GM13977 (cell line): Measurements from ENCODE around the gene LRRC14B.
"Not testable (repeated sequence)": the region's sequence is repeated elsewhere in the genome, so short reads cannot be mapped to it uniquely, and the experiment has no call there.

ENCODE experiments used
- DNase-seq: peaks from one replicate; pipeline ENCODE4 v3.0.0; 2012; ENCODE audit warnings: low spot score
- in situ Hi-C: fragments of 300-500 bp; cut with MboI; formaldehyde crosslinking; loops from one replicate; pipeline ENCODE4 v1.12.0; 2022; ENCODE audit warnings: low sequenced_read_pairs, low pct_unique_long_range_greater_than_20kb, mixed read lengths, inconsistent platforms; ENCODE audit not compliant: unreplicated experiment
- TF ChIP-seq, protein P1 (sequence below): IDR thresholded peaks from 2 replicates; pipeline ENCODE4 v1.5.1; 2012; ENCODE audit warnings: mild to moderate bottlenecking, control low read depth; ENCODE audit not compliant: insufficient read depth; ENCODE audit errors: extremely low read depth, missing control alignments

Gene LRRC14B

DNA sequence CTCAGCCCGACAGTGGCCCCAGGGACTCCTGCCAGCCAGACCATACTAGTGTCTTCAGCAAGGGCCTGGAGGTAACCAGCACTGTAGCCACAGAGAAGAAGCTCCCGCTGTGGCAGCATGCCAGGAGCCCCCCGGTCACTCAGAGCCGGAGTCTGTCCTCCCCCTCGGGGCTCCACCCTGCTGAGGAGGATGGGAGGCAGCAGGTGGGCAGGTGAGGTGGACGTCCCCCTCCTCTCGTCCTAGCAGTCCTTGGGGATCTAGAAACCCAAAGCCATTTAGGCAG is 28.0 kb upstream of the LRRC14B start:
- no peak for DNase-seq
- TF ChIP-seq, protein P1, sequence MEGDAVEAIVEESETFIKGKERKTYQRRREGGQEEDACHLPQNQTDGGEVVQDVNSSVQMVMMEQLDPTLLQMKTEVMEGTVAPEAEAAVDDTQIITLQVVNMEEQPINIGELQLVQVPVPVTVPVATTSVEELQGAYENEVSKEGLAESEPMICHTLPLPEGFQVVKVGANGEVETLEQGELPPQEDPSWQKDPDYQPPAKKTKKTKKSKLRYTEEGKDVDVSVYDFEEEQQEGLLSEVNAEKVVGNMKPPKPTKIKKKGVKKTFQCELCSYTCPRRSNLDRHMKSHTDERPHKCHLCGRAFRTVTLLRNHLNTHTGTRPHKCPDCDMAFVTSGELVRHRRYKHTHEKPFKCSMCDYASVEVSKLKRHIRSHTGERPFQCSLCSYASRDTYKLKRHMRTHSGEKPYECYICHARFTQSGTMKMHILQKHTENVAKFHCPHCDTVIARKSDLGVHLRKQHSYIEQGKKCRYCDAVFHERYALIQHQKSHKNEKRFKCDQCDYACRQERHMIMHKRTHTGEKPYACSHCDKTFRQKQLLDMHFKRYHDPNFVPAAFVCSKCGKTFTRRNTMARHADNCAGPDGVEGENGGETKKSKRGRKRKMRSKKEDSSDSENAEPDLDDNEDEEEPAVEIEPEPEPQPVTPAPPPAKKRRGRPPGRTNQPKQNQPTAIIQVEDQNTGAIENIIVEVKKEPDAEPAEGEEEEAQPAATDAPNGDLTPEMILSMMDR, result no peak
- in situ Hi-C loops, result no loop called here

DNA sequence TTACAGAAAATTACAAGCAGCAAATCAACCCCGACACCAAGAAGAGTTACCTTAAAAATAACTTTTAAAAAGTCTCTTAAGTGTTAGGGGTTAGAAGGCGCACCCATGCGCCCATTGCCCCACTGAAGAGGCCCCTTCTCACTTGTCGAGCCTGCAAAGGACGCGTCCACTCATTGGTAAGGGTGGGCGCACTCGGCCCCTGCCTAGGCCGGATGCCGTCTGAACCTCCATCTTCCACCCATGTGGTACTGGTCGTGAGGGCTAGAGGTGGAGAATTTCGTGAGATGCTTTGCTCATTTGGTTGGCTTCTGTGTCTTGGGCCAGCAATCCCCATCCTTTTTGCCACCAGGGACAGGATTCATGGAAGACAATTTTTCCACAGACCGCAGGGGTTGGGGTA is 27.5 kb upstream of the LRRC14B start:
- no peak for DNase-seq
- in situ Hi-C loops, result no loop called here
- TF ChIP-seq, protein P1, result no peak

DNA sequence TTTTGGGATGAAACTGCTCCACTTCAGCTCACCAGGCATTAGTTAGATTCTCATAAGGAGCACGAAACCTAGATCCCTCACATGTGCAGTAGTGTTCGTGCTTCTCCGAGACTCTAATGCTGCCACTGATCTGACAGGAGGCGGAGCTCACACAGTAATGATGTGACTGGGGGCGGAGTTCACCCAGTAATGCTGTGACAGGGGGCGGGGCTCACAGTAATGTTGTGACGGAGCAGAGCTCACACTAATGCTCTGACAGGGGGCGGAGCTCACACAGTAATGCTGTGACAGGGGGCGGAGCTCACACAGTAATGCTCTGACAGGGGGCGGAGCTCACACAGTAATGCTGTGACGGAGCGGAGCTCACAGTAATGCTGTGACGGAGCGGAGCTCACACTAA is 27.1 kb upstream of the LRRC14B start:
- in situ Hi-C loops, result no loop called here
- TF ChIP-seq, protein P1, result no peak
- no peak for DNase-seq

DNA sequence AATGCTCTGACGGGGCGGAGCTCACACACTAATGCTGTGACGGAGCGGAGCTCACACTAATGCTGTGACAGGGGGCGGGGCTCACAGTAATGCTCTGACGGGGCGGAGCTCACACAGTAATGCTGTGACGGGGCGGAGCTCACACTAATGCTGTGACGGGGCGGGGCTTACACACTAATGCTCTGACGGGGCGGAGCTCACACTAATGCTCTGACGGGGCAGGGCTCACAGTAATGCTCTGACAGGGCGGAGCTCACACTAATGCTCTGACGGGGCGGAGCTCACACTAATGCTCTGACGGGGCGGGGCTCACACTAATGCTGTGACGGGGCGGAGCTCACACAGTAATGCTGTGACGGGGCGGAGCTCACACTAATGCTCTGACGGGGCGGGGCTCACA is 26.5 kb upstream of the LRRC14B start:
- in situ Hi-C loops, result not testable (repeated sequence)

DNA sequence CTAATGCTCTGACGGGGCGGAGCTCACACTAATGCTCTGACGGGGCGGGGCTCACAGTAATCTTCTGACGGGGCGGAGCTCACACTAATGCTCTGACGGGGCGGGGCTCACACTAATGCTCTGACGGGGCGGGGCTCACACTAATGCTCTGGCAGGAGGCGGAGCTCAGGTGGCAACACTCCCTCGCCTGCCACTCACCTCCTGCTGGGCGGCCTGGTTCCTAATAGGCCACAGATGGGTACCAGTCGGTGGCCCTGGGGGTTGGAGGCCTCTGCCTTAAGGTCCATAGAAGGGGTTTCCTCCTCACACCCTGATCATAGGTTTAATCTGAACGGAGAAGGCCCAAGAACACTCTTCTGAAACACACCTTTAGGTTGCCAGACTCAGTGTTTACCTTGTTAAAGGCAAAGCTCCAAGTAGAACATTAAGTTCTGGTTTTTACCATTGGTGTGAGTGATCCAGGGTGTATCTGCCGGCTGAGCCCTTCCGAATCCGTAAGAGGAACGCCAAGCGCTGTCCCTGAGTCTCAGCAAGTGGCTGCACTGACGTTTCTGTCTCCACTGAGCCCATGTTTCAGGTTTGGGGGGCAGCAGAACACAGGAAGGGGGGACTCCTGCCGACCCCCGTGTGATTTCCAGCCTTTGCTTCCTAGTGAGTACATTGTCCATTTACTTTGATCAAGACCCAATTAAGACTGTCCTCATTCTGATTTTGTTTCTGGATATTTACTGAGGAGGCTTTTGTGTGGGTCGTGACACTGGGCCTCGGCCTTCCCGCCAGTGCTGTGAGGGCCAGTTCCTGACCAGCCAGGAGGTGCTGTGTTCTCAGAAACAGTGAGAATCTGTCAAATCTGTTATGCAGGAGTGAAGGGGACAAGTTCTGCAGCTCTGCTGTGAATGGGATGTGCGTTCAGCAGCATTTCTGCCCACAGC is 24.6 kb upstream of the LRRC14B start:
- TF ChIP-seq, protein P1, result no peak
- DNase-seq, result no peak
- in situ Hi-C loops, result no loop called here

More for the DNA sequence above, 26.5 kb upstream of the LRRC14B start:
- not testable (repeated sequence) for DNase-seq

DNA sequence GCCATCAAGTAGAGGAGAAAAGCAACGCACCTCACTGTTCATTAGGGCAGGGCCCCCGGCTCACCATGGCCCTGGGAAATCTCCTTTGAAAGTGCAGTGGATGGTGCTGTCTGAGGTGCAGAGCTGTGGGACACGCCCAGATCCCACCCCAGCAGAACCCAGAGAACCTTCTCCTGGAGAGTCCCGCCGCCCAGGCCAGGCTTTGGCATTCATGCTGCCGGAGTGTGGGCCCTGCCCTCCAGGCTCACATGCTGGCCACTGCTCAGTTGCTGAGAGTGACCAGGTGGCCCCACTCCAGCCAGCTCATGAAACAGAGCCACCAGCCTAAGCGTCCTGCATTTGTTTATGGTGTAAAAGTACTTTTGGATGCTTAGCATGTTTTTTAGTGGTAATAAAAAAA is 23.8 kb upstream of the LRRC14B start:
- TF ChIP-seq, protein P1, result no peak
- DNase-seq, result no peak
- in situ Hi-C loops, result no loop called here

DNA sequence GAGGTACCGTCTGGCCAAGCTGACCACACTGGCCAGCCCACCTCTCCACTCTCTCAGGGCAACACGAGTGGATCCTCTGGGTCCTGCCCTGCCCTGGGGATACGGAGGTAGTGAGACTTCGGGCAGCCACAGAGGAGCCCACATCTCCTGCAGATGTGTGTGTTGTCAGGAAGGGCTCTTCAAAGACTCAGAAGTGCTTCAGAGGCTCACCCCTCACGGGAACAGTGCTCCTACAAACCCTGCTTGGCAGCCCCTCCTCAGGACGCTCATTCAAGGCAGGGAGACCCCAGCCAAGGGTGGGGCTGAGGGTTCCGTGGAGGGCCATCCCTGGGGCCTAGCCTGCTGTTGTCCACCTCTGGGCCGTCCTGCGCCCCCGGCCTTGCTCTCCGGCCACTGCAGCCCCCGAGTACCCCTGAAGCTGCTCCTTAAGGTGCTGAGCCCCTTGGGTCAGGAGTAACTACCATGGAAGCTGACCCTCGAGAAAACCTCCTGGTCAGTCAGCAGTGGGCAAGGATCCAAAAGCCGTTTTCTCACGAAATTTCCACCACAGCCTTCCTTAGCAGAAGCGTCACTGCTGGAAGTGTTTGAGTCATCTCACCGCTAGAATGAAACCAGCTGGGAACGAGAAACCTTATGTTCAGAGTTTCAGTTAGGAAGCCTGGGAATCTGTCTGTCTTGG is 23.2 kb upstream of the LRRC14B start:
- DNase-seq, result no peak
- in situ Hi-C loops, result no loop called here
- TF ChIP-seq, protein P1, result no peak
